SK-N-SH treated with all-trans-retinoic acid at 6 μM for 48 hours (cell line): ENCODE measurements around the gene NARF.
A peak's percentile ranks its signal among the peaks of the same experiment; 100 is the strongest.

Experiments used
- ARNTL ChIP-seq: fragments of 450-650 bp; formaldehyde crosslinking; IDR thresholded peaks from 2 replicates; pipeline ENCODE4 v1.5.0; 2020; ENCODE audit warnings: low read depth, mild to moderate bottlenecking, moderate library complexity, borderline replicate concordance
- CSDC2 ChIP-seq: fragments of 250-450 bp; sonication (Bioruptor Pico); IDR thresholded peaks from 2 replicates; pipeline ENCODE4 v1.5.0; 2020; ENCODE audit warnings: mild to moderate bottlenecking, moderate library complexity
- ESRRG ChIP-seq: fragments of 250-450 bp; sonication (Bioruptor Pico); IDR thresholded peaks from 2 replicates; pipeline ENCODE4 v1.6.1; 2021; ENCODE audit warnings: mild to moderate bottlenecking
- OSR1 ChIP-seq: fragments of 250-450 bp; sonication (Bioruptor Pico); IDR thresholded peaks from 2 replicates; pipeline ENCODE4 v1.8.0; 2022; ENCODE audit warnings: moderate library complexity, mild to moderate bottlenecking, inconsistent platforms
- TCF4 ChIP-seq: fragments of 250-450 bp; sonication (Bioruptor Pico); IDR thresholded peaks from 2 replicates; pipeline ENCODE4 v1.8.0; 2021; ENCODE audit warnings: mild to moderate bottlenecking, moderate library complexity, borderline replicate concordance
- ZC3H10 ChIP-seq: fragments of 250-450 bp; sonication (Bioruptor Pico); IDR thresholded peaks from 2 replicates; pipeline ENCODE4 v1.5.1; 2021; ENCODE audit warnings: mild to moderate bottlenecking, moderate library complexity
- ZFP3 ChIP-seq: fragments of 250-450 bp; sonication (Bioruptor Pico); IDR thresholded peaks from 2 replicates; pipeline ENCODE4 v1.5.0; 2020; ENCODE audit warnings: mild to moderate bottlenecking, moderate library complexity
- ZFP30 ChIP-seq: fragments of 450-650 bp; formaldehyde crosslinking; IDR thresholded peaks from 2 replicates; pipeline ENCODE4 v1.5.0; 2022; ENCODE audit warnings: mild to moderate bottlenecking, moderate library complexity

- 0 out of 2 replicates have a peak, but pooled peaks have one; percentile 58 for TF ChIP-seq ZFP3
- no peak for TF ChIP-seq ARNTL (CRISPR knock-in tag)
- TF ChIP-seq ZC3H10 (CRISPR knock-in tag) = no peak
- no peak for TF ChIP-seq ESRRG (CRISPR knock-in tag)
- TF ChIP-seq ZFP30 (CRISPR knock-in tag) = no peak
- TF ChIP-seq OSR1 = no peak
- TF ChIP-seq TCF4 (CRISPR knock-in tag) = no peak
- TF ChIP-seq CSDC2 (CRISPR knock-in tag) = no peak
These were observed 78.1 kb downstream of the NARF start for GRCh38 chr17:82536512-82537201.
